Measurements from ENCODE around the gene NSMCE1.
"Not testable (repeated sequence)": the region's sequence is repeated elsewhere in the genome, so short reads cannot be mapped to it uniquely, and the experiment has no call there.

The NSMCE1 gene

DNA sequence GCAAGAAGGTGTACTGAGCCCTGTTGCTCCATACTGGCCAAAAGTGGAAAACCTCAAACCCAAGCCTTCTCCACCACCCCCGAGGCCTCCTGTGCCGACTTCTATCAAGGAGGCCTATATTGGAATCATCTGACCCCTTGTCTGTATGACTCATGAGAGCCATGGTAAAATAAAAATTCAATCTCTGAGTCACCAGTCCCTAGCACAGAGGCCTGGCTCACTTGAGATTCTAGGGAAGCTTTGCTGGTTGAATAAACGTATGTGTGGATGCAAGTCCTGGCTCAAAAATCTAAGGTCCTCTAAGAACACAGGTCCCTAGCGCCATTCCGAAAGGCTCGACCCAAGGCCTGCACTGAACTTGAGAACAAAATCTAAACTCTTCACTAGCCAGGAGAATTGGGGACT lies 15.0 kb downstream of the NSMCE1 start:
- H3K27ac Mint-ChIP-seq, result no peak overlapping the region
- DNase-seq, result no peak
- H3K36me3 Mint-ChIP-seq (ENCODE audit: insufficient read depth), result peaks cover 11% of the 10 kb centered on the region
- no peaks in the 10 kb centered on the region for H3K27me3 Mint-ChIP-seq
- no peaks in the 10 kb centered on the region for H3K9me3 Mint-ChIP-seq
- H3K4me1 Mint-ChIP-seq (ENCODE audit: low read depth in 2 of 2), result peaks cover 18 to 30% of the 10 kb centered on the region in 2 donors
- H3K4me3 Mint-ChIP-seq, result no peak overlapping the region
- ATAC-seq (replicated peaks), result no peak

DNA sequence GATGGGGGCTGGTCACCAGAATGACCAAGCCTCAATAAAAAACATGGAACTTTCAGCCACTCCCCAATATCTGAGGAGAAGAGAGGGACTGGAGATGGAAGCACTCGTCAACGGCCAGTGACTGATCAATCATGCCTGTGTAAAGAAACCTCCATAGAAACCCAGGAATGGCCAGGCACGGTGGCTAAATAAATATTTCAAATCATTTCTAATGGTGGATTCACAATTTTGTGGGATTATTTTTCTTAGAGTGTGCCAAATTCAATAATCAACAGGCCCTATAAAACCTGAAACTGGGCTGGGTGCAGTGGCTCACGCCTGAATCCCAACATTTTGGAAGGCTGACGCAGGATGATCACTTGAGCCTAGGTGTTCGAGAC lies 16.4 kb downstream of the NSMCE1 start:
- no peaks in the 10 kb centered on the region for H3K27me3 Mint-ChIP-seq
- no peak overlapping the region for H3K4me3 Mint-ChIP-seq
- ATAC-seq (replicated peaks), result no peak
- H3K27ac Mint-ChIP-seq, result no peak overlapping the region
- peaks cover 14% of the 10 kb centered on the region for H3K36me3 Mint-ChIP-seq (ENCODE audit: insufficient read depth)
- H3K4me1 Mint-ChIP-seq (ENCODE audit: low read depth in 2 of 2), result peaks cover 22 to 38% of the 10 kb centered on the region in 2 donors
- DNase-seq, result no peak
- no peaks in the 10 kb centered on the region for H3K9me3 Mint-ChIP-seq

DNA sequence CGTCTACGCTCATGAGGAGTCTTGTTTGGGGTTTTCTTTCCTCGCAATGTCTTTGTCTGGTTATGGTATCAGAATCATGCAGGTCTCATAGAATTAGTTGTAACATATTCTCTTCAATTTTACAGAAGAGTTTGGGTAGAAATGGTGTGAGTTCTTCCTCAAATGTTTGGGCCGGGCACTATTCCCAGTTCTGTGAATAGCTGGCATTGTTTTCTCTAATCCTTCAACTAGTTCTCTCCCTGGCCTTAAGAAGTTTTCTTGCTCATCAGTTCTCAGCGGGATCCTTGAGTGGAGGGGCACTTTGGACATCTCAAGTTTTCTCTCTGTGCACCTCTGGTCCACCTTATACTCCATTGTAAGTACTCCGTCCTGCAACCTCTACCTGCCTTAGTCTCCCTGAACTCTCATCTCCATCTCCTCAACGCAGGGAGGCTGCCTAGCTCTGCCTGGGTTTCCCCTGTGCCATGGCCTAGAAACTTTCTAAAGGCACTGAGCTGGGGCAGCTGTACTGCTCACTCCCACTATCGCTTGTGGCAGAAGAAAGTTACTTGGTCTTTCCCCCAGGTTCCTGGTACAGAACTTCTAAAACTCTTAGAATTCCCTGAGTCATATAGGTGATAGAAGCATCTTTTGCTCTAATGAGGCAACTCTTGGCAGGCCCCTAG lies 16.9 kb downstream of the NSMCE1 start:
- Mint-ChIP-seq H3K9me3 (no peaks in the 10 kb centered on the region), H3K4me1 (ENCODE audit: low read depth in 2 of 2) (peaks cover 20 to 39% of the 10 kb centered on the region in 2 donors), H3K36me3 (ENCODE audit: insufficient read depth) (peaks cover 10% of the 10 kb centered on the region), H3K27ac (no peak overlapping the region), H3K4me3 (no peak overlapping the region), H3K27me3 (no peaks in the 10 kb centered on the region)
- DNase-seq (no peak), ATAC-seq (replicated peaks) (no peak)

DNA sequence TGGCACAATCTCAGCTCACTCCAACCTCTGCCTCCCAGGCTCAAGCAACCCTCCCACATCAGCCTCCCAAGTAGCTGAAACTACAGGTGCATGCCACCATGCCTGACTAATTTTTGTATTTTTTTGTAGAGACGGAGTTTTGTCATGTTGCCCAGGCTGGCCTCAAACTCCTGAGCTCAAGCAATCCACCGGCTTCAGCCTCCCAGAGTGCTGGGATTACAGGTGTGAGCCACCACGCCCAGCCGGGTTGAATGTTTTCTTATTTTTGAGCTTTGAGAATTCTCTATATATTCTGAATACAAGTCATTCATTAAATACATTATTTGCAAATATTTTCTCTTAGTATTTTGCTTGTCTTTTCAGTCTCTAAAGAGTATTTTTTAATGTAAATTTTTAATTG lies 19.7 kb downstream of the NSMCE1 start:
- ATAC-seq (replicated peaks); H3K36me3 Mint-ChIP-seq (ENCODE audit: insufficient read depth); H3K27me3 Mint-ChIP-seq; H3K4me3 Mint-ChIP-seq; DNase-seq; H3K9me3 Mint-ChIP-seq; H3K27ac Mint-ChIP-seq: not testable (repeated sequence)
- peaks cover 23 to 35% of the 10 kb centered on the region in 2 donors for H3K4me1 Mint-ChIP-seq (ENCODE audit: low read depth in 2 of 2)

DNA sequence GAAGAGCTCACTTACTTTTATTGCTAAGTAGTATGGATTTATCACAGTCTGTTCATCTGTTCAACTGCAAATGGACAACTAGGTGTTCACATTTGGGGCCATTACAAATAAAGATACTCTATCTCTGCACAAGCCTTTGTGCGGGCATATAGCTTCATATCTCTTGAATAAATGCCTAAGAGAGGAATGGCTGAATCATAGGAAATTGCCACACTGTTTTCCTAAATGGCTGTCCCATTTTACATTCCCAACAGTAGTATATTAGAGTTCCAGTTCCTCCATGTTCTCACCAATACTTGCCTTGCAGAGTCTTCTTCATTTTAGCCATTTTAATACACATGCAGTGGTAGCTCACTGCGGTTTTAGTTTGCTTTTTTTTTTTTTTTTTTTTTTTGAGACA lies 20.5 kb downstream of the NSMCE1 start:
- Mint-ChIP-seq H3K36me3 (ENCODE audit: insufficient read depth) (peaks cover 3% of the 10 kb centered on the region), H3K9me3 (no peaks in the 10 kb centered on the region), H3K27ac (peak overlapping the region in 1 of 2 donors; percentile 35), H3K4me3 (no peak overlapping the region), H3K27me3 (no peaks in the 10 kb centered on the region), H3K4me1 (ENCODE audit: low read depth in 2 of 2) (peaks cover 28 to 33% of the 10 kb centered on the region in 2 donors)
- ATAC-seq (replicated peaks) (no peak), DNase-seq (no peak)

DNA sequence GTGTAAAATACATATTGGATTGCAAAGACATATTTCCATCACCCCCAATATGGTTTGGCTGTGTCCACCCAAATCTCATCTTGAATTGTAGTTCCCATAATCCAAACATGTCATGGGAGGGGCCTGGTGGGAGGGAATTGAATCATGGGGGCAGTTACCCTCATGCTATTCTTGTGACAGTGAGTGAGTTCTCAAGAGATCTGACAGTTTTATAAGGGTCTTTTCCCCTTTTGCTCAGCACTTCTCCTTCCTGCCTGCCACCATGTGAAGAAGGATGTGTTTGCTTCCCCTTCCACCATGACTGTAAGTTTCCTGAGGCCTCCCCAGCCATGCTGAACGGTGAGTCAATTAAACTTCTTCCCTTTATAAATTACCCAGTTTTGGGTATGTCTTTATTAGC lies 21.5 kb downstream of the NSMCE1 start:
- H3K27ac Mint-ChIP-seq, result peak overlapping the region in 1 of 2 donors; percentile 20
- H3K4me1 Mint-ChIP-seq (ENCODE audit: low read depth in 2 of 2), result peaks cover 33 to 39% of the 10 kb centered on the region in 2 donors
- ATAC-seq (replicated peaks); H3K4me3 Mint-ChIP-seq; H3K27me3 Mint-ChIP-seq; H3K36me3 Mint-ChIP-seq (ENCODE audit: insufficient read depth); DNase-seq; H3K9me3 Mint-ChIP-seq: not testable (repeated sequence)

DNA sequence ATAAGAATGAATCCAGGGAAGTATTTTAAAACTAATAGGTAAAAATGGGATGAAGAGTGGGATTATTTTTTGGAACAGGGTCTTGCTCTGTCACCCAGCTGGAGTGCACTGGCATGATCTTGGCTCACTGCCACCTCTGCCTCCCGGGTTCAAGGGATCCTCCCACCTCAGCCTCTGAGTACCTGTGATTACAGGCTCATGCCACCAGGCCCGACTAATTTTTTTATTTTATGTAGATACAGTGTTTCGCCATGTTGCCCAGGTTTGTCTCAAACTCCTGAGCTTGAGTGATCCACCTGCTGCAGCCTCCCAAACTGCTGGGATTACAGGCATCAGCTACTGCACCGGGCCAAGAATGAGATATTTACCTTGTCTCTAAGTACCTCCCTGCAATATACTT lies 22.1 kb downstream of the NSMCE1 start:
- Mint-ChIP-seq H3K27me3 (no peaks in the 10 kb centered on the region), H3K27ac (peak overlapping the region; percentile 17 to 38), H3K4me1 (ENCODE audit: low read depth in 2 of 2) (peaks cover 30 to 44% of the 10 kb centered on the region in 2 donors), H3K9me3 (no peaks in the 10 kb centered on the region), H3K36me3 (ENCODE audit: insufficient read depth) (peaks cover 3% of the 10 kb centered on the region), H3K4me3 (no peak overlapping the region)
- ATAC-seq (replicated peaks) (no peak), DNase-seq (no peak)

DNA sequence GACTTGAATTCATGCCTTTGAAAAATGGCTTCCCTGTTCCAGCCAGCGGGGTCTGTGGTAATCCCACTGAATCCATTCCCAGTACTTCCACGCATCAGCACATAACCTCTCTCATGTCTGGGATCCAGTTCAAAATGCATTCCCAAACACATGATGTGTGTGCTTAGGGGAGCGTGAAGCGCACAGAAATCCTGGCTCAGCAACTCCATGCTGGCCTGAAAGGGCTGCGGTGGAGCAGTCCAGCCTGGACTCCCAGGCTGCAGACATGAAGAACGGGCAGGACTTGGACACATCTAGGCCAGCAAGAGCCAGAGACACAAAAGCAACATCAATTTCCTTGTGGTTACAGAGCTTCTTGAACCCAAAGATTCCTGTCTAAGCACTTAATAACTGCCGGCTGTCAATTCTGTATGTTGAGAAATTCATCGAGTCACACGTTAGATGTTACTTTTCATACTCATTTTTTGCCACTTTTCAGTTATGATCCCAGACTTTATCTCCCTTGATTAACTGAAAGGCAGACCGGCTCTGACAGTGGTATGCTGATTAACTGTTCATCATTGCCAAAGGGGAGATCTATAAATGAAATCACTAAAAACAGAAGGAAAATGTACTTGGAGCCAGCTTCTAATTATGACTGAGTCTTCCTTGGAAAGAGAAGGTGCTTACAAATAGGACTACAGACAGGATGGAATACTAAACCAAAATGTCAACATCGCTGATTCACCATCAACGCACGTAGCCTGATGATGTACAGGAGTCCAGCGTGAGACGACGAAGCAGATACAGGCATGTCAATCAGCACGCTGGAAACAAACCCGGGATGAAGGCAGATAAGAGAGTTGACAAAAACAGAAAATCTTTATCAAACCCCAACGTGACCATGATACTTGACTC lies 23.0 kb downstream of the NSMCE1 start:
- DNase-seq (no peak), ATAC-seq (replicated peaks) (no peak)
- Mint-ChIP-seq H3K4me1 (ENCODE audit: low read depth in 2 of 2) (peaks cover 30 to 44% of the 10 kb centered on the region in 2 donors), H3K9me3 (no peaks in the 10 kb centered on the region), H3K27me3 (no peaks in the 10 kb centered on the region), H3K4me3 (no peak overlapping the region), H3K27ac (peak overlapping the region in 1 of 2 donors; percentile 54), H3K36me3 (ENCODE audit: insufficient read depth) (peaks cover 3% of the 10 kb centered on the region)

DNA sequence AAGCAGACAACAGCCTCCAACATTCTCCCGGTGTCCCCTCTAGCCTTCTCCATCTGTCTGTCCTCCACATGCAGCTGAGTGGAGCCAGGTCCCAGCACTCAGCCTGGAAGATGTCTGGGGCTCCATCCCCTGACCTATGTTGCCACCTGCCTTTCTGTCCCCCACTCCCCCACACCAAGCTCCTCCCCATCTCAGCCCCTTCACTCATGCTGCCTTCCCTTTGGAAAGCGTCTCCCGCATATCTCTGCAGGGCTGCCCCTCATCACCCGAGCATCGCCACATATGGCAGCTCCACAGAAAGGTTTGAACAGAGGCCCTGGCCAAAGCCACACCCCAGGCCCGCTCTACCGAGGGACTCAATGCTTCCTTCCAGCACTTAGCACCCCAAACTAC lies 24.2 kb downstream of the NSMCE1 start:
- no peaks in the 10 kb centered on the region for H3K27me3 Mint-ChIP-seq
- peak overlapping the region in 1 of 2 donors; percentile 51 for H3K4me3 Mint-ChIP-seq
- DNase-seq (no peak), ATAC-seq (replicated peaks) (no peak)
- peaks cover 3% of the 10 kb centered on the region for H3K36me3 Mint-ChIP-seq (ENCODE audit: insufficient read depth)
- H3K27ac Mint-ChIP-seq, result peak overlapping the region; percentile 67 to 87
- peaks cover 32 to 44% of the 10 kb centered on the region in 2 donors for H3K4me1 Mint-ChIP-seq (ENCODE audit: low read depth in 2 of 2)
- no peaks in the 10 kb centered on the region for H3K9me3 Mint-ChIP-seq

DNA sequence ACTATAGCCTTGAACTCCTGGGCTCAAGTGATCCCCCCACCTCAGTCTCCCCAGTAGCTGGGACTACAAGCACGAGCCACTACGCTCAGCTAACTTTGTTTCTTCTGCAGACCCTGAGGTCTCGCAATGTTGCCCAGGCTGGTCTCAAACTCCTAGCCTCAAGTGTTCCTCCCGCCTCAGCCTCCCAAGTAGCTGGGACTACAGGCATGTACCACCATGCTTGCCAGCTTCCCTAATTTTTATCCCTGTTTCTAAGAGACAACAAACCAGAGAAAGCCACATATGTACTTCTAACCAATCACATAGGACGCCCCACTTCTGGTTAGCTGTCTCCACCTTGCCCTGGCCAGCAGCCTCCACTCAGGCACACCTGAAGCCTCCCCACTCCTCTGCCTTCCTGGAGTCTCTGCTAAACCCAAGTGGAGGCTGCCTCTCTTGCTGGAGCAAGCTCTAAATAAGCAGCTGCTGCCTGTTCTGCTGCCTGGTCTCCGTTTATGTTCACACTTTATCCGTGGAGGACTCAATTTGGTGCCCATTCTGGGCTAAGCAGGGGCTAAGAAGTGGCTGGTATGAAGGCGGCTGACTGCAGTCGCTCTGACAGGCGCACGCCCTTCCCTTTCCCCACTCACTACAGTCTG lies 24.7 kb downstream of the NSMCE1 start:
- no peak for DNase-seq
- peak overlapping the region in 1 of 2 donors; percentile 75 for H3K4me3 Mint-ChIP-seq
- no peaks in the 10 kb centered on the region for H3K9me3 Mint-ChIP-seq
- peaks cover 3% of the 10 kb centered on the region for H3K36me3 Mint-ChIP-seq (ENCODE audit: insufficient read depth)
- peak overlapping the region; percentile 67 to 87 for H3K27ac Mint-ChIP-seq
- H3K4me1 Mint-ChIP-seq (ENCODE audit: low read depth in 2 of 2), result peaks cover 37 to 44% of the 10 kb centered on the region in 2 donors
- no peaks in the 10 kb centered on the region for H3K27me3 Mint-ChIP-seq
- no peak for ATAC-seq (replicated peaks)

DNA sequence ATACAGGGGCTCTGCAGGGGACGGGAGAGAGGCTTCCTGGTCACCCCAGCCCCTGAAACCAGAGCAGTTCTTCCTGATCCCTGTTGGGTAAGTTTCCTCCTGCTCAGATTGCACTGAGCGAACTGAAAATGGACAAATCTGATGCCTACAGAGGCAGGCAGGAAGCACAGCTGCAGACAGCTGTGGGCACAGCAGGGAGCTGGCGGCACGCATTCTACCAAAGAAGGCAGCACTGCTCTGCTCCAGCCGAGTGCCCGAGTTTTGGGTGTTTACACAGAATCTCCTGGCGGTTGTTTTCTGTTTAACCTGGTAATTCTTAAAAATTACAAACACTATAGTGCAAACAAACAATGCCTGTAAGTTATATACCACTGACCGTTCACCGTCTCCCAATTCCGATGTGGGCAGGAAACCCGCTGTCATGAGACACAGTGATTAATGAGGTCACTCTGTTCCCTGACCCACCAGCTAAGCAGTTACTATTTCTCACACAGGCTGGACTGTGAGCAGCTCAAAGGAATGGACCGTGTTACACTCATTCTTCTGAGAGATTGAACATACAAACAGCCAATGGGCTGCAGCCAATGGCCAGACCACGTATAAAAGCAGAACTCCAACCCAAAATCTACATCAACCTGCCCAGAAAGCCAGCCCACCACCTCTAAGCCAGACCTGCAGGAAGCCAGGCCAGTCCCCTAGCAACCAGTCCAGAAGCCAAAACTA lies 25.5 kb downstream of the NSMCE1 start:
- no peaks in the 10 kb centered on the region for H3K27me3 Mint-ChIP-seq

DNA sequence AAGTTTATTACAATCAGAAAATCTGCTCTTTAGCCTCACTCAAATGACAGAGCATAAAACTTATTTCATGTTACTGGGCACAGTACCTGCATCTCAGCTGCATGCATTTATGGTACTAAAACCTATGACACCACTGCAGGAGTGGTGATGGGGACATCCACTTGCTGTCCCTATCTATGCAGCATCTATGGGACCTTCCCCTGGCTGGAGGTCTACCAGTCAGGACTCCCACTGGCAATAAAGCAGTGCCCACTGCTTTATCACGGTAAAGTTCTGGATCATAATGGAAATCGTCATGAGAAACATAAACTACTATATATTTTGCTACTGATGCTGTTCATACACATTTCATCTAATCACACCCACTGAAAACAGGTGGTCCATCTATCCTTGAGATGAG lies 26.2 kb downstream of the NSMCE1 start:
- H3K36me3 Mint-ChIP-seq (ENCODE audit: insufficient read depth), result peaks cover under 1% of the 10 kb centered on the region
- H3K4me3 Mint-ChIP-seq, result peak overlapping the region in 1 of 2 donors; percentile 75
- ATAC-seq (replicated peaks) (no peak), DNase-seq (no peak)
- peaks cover 50 to 53% of the 10 kb centered on the region in 2 donors for H3K4me1 Mint-ChIP-seq (ENCODE audit: low read depth in 2 of 2)
- no peaks in the 10 kb centered on the region for H3K27me3 Mint-ChIP-seq
- no peaks in the 10 kb centered on the region for H3K9me3 Mint-ChIP-seq
- H3K27ac Mint-ChIP-seq, result peak overlapping the region; percentile 46 to 87

More for the DNA sequence above, 25.5 kb downstream of the NSMCE1 start:
- Mint-ChIP-seq H3K27ac (peak overlapping the region in 1 of 2 donors; percentile 87), H3K4me1 (ENCODE audit: low read depth in 2 of 2) (peaks cover 45 to 52% of the 10 kb centered on the region in 2 donors), H3K9me3 (no peaks in the 10 kb centered on the region), H3K36me3 (ENCODE audit: insufficient read depth) (peaks cover 3% of the 10 kb centered on the region), H3K4me3 (peak overlapping the region; percentile 18 to 75)
- peak; percentile 68 for ATAC-seq (replicated peaks)
- DNase-seq, result no peak

DNA sequence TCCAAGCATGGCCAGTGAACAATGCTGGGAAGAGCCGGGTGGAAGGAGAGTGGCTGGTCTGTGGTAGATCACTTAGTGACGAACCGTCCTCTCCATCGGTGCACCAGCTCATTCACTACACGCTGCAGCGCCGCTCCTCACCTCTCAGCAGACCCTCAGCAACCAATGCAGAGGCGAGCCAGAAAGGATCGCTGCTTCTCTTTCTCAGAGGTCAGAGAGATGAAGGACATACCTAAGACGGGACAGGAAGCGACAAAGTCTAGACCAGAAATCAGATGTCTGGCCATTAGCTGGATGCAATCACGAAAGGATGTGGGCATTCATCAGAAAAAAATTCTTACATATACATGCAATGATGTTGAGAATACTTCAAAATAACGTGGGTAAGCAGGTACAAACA lies 26.9 kb downstream of the NSMCE1 start:
- Mint-ChIP-seq H3K4me3 (no peak overlapping the region), H3K9me3 (no peaks in the 10 kb centered on the region), H3K27me3 (no peaks in the 10 kb centered on the region), H3K36me3 (ENCODE audit: insufficient read depth) (peaks cover 8% of the 10 kb centered on the region), H3K4me1 (ENCODE audit: low read depth in 2 of 2) (peaks cover 55 to 57% of the 10 kb centered on the region in 2 donors), H3K27ac (peak overlapping the region; percentile 46 to 87)
- ATAC-seq (replicated peaks), result no peak
- DNase-seq, result no peak
